CD14-positive monocyte (primary cell): Measurements from ENCODE around the gene PRRT4. TPM values are rescaled to one million over a fixed set of nuclear protein-coding genes. Genes with fewer than 3 reads are reported as not detected.

Experiments
- DNase-seq, 3 donors: peaks; one replicate each; pipeline ENCODE4 v3.0.0-alpha.2; 2011 to 2022
- H2AFZ ChIP-seq: 2 replicates; pipeline ENCODE4 v1.6.0; 2012; ENCODE audit warnings: mild to moderate bottlenecking, low read depth, low read length, inconsistent platforms; ENCODE audit not compliant: insufficient read depth, poor library complexity, severe bottlenecking
- H3K27ac ChIP-seq, 2 donors: 1 replicate in 1 of 2; 2 replicates in 1 of 2; pipeline ENCODE4 v1.5.1; 2012 to 2013; ENCODE audit warnings: low read length in 2 of 2, control low read depth in 1 of 2, inconsistent platforms in 1 of 2, low read depth in 1 of 2, mild to moderate bottlenecking in 1 of 2
- H3K27me3 ChIP-seq, 2 donors: one replicate each; pipeline versions ENCODE4 v1.6.0 to v1.6.1; 2011 to 2013; ENCODE audit warnings: low read length in 2 of 2; ENCODE audit not compliant: control insufficient read depth in 2 of 2, insufficient read depth in 2 of 2
- H3K36me3 ChIP-seq, 2 donors: replicated peaks in 1 of 2; 1 replicate in 1 of 2; 2 replicates in 1 of 2; pipeline versions ENCODE4 v1.5.1 to v1.6.1; 2012 to 2013; ENCODE audit warnings: low read length in 2 of 2, control low read depth in 1 of 2, inconsistent platforms in 1 of 2, mild to moderate bottlenecking in 1 of 2; ENCODE audit not compliant: insufficient read depth in 2 of 2, control insufficient read depth in 1 of 2
- H3K4me1 ChIP-seq, 2 donors: 1 replicate in 1 of 2; 2 replicates in 1 of 2; pipeline versions ENCODE4 v1.5.1 to v1.6.1; 2012 to 2013; ENCODE audit warnings: low read length in 2 of 2, control low read depth in 1 of 2, inconsistent platforms in 1 of 2, mild to moderate bottlenecking in 1 of 2, moderate library complexity in 1 of 2; ENCODE audit not compliant: insufficient read depth in 2 of 2, control insufficient read depth in 1 of 2
- H3K4me2 ChIP-seq: replicated peaks from 2 replicates; pipeline ENCODE3; 2012; ENCODE audit warnings: low read length, moderate library complexity, mild to moderate bottlenecking; ENCODE audit not compliant: poor library complexity, severe bottlenecking; ENCODE audit errors: extremely low read depth
- H3K4me3 ChIP-seq, 3 experiments: fragments of 200-600 bp in 1 of 3; sonication (generic) in 1 of 3; replicated peaks in 1 of 3; 1 replicate in 2 of 3; 2 replicates in 1 of 3; pipeline ENCODE4 v1.5.1; 2011 to 2013; ENCODE audit warnings: low read length in 3 of 3, mild to moderate bottlenecking in 3 of 3, control low read depth in 2 of 3, low read depth in 2 of 3, inconsistent platforms in 1 of 3, moderate library complexity in 1 of 3
- H3K79me2 ChIP-seq: 2 replicates; pipeline ENCODE4 v1.6.0; 2012; ENCODE audit warnings: mild to moderate bottlenecking, control low read depth, inconsistent platforms, low read length, moderate library complexity; ENCODE audit not compliant: insufficient read depth
- H3K9ac ChIP-seq: 2 replicates; pipeline ENCODE4 v1.6.0; 2017; ENCODE audit warnings: low read length, mild to moderate bottlenecking; ENCODE audit not compliant: insufficient read depth, poor library complexity, severe bottlenecking
- H3K9me3 ChIP-seq, 2 donors: replicated peaks in 1 of 2; 1 replicate in 1 of 2; 2 replicates in 1 of 2; pipeline versions ENCODE4 v1.5.1 to v1.6.1; 2012 to 2013; ENCODE audit warnings: low read length in 2 of 2, control low read depth in 1 of 2; ENCODE audit not compliant: control insufficient read depth in 1 of 2, insufficient read depth in 1 of 2
- H4K20me1 ChIP-seq: 2 replicates; pipeline ENCODE4 v1.6.0; 2012; ENCODE audit warnings: mild to moderate bottlenecking, low read length, control low read depth, moderate library complexity; ENCODE audit not compliant: insufficient read depth
- H3K27ac Mint-ChIP-seq, 7 donors: one replicate each; pipeline ENCODE4 v1.8.0; 2020; ENCODE audit warnings: mild to moderate bottlenecking in 7 of 7, mixed read lengths in 7 of 7, moderate library complexity in 6 of 7, inconsistent platforms in 2 of 7
- H3K27me3 Mint-ChIP-seq, 3 donors: one replicate each; pipeline ENCODE4 v1.8.0; 2021 to 2022; ENCODE audit warnings: low read depth in 3 of 3, mild to moderate bottlenecking in 3 of 3, mixed read lengths in 3 of 3, moderate library complexity in 3 of 3, inconsistent platforms in 1 of 3
- H3K36me3 Mint-ChIP-seq, 2 donors: one replicate each; pipeline ENCODE4 v1.8.0; 2020; ENCODE audit warnings: mixed read lengths in 2 of 2, inconsistent platforms in 1 of 2, mild to moderate bottlenecking in 1 of 2
- H3K4me1 Mint-ChIP-seq: one replicate; pipeline ENCODE4 v1.8.0; 2020; ENCODE audit warnings: mild to moderate bottlenecking, mixed read lengths
- H3K4me3 Mint-ChIP-seq, 2 donors: one replicate each; pipeline ENCODE4 v1.8.0; 2020; ENCODE audit warnings: mild to moderate bottlenecking in 2 of 2, mixed read lengths in 2 of 2, moderate library complexity in 1 of 2
- H3K9me3 Mint-ChIP-seq, 7 donors: one replicate each; pipeline ENCODE4 v1.8.0; 2020 to 2022; ENCODE audit warnings: mixed read lengths in 7 of 7, mild to moderate bottlenecking in 6 of 7, moderate library complexity in 6 of 7, inconsistent platforms in 2 of 7
- CTCF ChIP-seq: fragments of 200-600 bp; IDR thresholded peaks from one replicate; pipeline ENCODE4 v1.8.0; 2022; ENCODE audit warnings: antibody characterized with exemption, mild to moderate bottlenecking
- WGBS: methylation state at CpG from one replicate; pipeline ENCODE4 v1.1.5; 2013; ENCODE audit warnings: missing lambda C conversion rate; ENCODE audit not compliant: insufficient coverage; 5-methylcytosine and 5-hydroxymethylcytosine counted together
- intact Hi-C, 2 donors: fragments of 100-400 bp; cut with micrococcal nuclease; formaldehyde crosslinking; loops; one replicate each; pipeline versions ENCODE4 v1.15.0 to v1.15.1; 2023
- polyA plus RNA-seq, 3 donors: library from polyadenylated mRNA; depleted of rRNA in 1 of 3; unstranded in 2 of 3; stranded (reverse) in 1 of 3; fragments of 300-500 nt in 2 of 3; fragments of >200 nt in 1 of 3; fragmentation: Illumina TruSeq in 2 of 3; gene quantifications; 1 replicate in 2 of 3; 2 replicates in 1 of 3; pipeline ENCODE4 v1.2.3, GENCODE V29; 2012 to 2021

Gene PRRT4
- polyA plus RNA-seq, 3 donors = 1.1 TPM; not detected in 2

- no peaks in the 10 kb centered on the region for H3K36me3 Mint-ChIP-seq
- H3K36me3 ChIP-seq = no peaks in the 10 kb centered on the region
- peaks cover 25% of the 10 kb centered on the region for H3K4me1 Mint-ChIP-seq
- H3K9me3 ChIP-seq = no peaks in the 10 kb centered on the region
- peaks cover 22 to 48% (median 22%) of the 10 kb centered on the region in 3 donors for H3K27me3 Mint-ChIP-seq
- no peaks in the 10 kb centered on the region for H3K79me2 ChIP-seq
- no peak overlapping the region for H3K4me3 Mint-ChIP-seq
- H4K20me1 ChIP-seq = no peaks in the 10 kb centered on the region
- H3K27ac Mint-ChIP-seq = peak overlapping the region in 1 of 7 donors; percentile 64
- peaks cover 8 to 30% of the 10 kb centered on the region in 2 donors for H3K27me3 ChIP-seq
- no peak for DNase-seq
- H3K4me3 ChIP-seq = no peak overlapping the region
- no peak overlapping the region for H3K4me2 ChIP-seq
- H3K9ac ChIP-seq = no peak overlapping the region
- 83% methylated on average over 1 of the region's 2 CpGs for WGBS
- intact Hi-C loops = no loop called here
- H2AFZ ChIP-seq = no peak overlapping the region
- peaks cover 0 to 3% (median 1%) of the 10 kb centered on the region in 7 donors for H3K9me3 Mint-ChIP-seq
- TF ChIP-seq CTCF = no peak
- H3K27ac ChIP-seq = no peak overlapping the region
- H3K4me1 ChIP-seq = peaks cover 18 to 22% of the 10 kb centered on the region in 2 donors
These were observed 3.9 kb upstream of the PRRT4 start for GRCh38 chr7:128365432-128365831.

- no peak overlapping the region for H3K4me2 ChIP-seq
- TF ChIP-seq CTCF = no peak
- peaks cover 0 to 3% (median 1%) of the 10 kb centered on the region in 7 donors for H3K9me3 Mint-ChIP-seq
- 100% methylated on average over 1 of the region's 4 CpGs for WGBS
- H3K4me3 Mint-ChIP-seq = peak overlapping the region in 1 of 2 donors; percentile 21
- H2AFZ ChIP-seq = no peak overlapping the region
- H3K27me3 ChIP-seq = peaks cover 8 to 30% of the 10 kb centered on the region in 2 donors
- H3K4me1 ChIP-seq = peaks cover 29 to 33% of the 10 kb centered on the region in 2 donors
- no peaks in the 10 kb centered on the region for H3K36me3 ChIP-seq
- H4K20me1 ChIP-seq = no peaks in the 10 kb centered on the region
- peaks cover 19 to 54% (median 22%) of the 10 kb centered on the region in 3 donors for H3K27me3 Mint-ChIP-seq
- no peak overlapping the region for H3K4me3 ChIP-seq
- no peak overlapping the region for H3K27ac Mint-ChIP-seq
- no peaks in the 10 kb centered on the region for H3K79me2 ChIP-seq
- H3K4me1 Mint-ChIP-seq = peaks cover 36% of the 10 kb centered on the region
- no peaks in the 10 kb centered on the region for H3K36me3 Mint-ChIP-seq
- H3K9me3 ChIP-seq = no peaks in the 10 kb centered on the region
- H3K27ac ChIP-seq = no peak overlapping the region
- no peak for DNase-seq
- intact Hi-C loops = no loop called here
- no peak overlapping the region for H3K9ac ChIP-seq
These were observed 2.8 kb upstream of the PRRT4 start for GRCh38 chr7:128364166-128364870.
